ENCODE results near the gene NIT2.

GRCh38 chr3:100338911-100339310 is 4.4 kb downstream of the NIT2 start:
- TF ChIP-seq EZH2phosphoT487 (IDR thresholded peaks at IDR 0.05; ENCODE audit: borderline replicate concordance, low read length): no peak
- TF ChIP-seq, protein P1, sequence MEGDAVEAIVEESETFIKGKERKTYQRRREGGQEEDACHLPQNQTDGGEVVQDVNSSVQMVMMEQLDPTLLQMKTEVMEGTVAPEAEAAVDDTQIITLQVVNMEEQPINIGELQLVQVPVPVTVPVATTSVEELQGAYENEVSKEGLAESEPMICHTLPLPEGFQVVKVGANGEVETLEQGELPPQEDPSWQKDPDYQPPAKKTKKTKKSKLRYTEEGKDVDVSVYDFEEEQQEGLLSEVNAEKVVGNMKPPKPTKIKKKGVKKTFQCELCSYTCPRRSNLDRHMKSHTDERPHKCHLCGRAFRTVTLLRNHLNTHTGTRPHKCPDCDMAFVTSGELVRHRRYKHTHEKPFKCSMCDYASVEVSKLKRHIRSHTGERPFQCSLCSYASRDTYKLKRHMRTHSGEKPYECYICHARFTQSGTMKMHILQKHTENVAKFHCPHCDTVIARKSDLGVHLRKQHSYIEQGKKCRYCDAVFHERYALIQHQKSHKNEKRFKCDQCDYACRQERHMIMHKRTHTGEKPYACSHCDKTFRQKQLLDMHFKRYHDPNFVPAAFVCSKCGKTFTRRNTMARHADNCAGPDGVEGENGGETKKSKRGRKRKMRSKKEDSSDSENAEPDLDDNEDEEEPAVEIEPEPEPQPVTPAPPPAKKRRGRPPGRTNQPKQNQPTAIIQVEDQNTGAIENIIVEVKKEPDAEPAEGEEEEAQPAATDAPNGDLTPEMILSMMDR (IDR thresholded peaks at IDR 0.05; ENCODE audit: low read depth, low read length, poor library complexity, severe bottlenecking): no peak
